ENCODE results near the gene STXBP5. TPM values are rescaled to one million over a fixed set of nuclear protein-coding genes. Genes with fewer than 3 reads are reported as not detected.

The STXBP5 gene
- total and polyA plus RNA-seq, 9 of the 15 experiments (the other 6 are each of a cell fraction or from before 2014, with no cell fraction given), result 23.3 to 172 (median 71.5) TPM

GRCh38 chr6:147217840-147218404 is 13.7 kb downstream of the STXBP5 start:
- Histone ChIP-seq H3K9me1 (ENCODE audit: control insufficient read depth, insufficient read depth, low read length) (no peaks in the 10 kb centered on the region), H3K79me2 (ENCODE audit: control insufficient read depth, insufficient read depth, low read length) (peaks cover 100% of the 10 kb centered on the region), H2AFZ (ENCODE audit: low read depth, low read length) (no peak overlapping the region), H4K20me1 (replicated peaks; ENCODE audit: control insufficient read depth, insufficient read depth, low read length) (no peaks in the 10 kb centered on the region), H3K4me1 (replicated peaks in 1 of 2; ENCODE audit: control insufficient read depth in 2 of 2, insufficient read depth in 2 of 2, low read length in 2 of 2) (peaks cover 4 to 45% of the 10 kb centered on the region in 2 experiments; a peak in 3 of 5 replicates), H3K27ac (ENCODE audit: extremely low read depth, low read depth, low read length) (peak overlapping the region; percentile 33; the same call in 1 of the 3 replicates), H3K4me3 (no peak overlapping the region), H3K4me2 (ENCODE audit: insufficient read depth, low read length) (no peak overlapping the region), H3K27me3 (ENCODE audit: control insufficient read depth in 2 of 2, insufficient read depth in 2 of 2, low read length in 2 of 2) (no peaks in the 10 kb centered on the region), H3K9me3 (replicated peaks; ENCODE audit: control insufficient read depth, insufficient read depth, low read depth, low read length) (no peaks in the 10 kb centered on the region), H3K9ac (ENCODE audit: insufficient read depth in 1 of 2, low read depth in 2 of 2, low read length in 2 of 2) (no peak overlapping the region), H3K36me3 (ENCODE audit: control insufficient read depth, insufficient read depth, low read length) (peaks cover 92% of the 10 kb centered on the region)
- 26% methylated on average over 2 of the region's 2 CpGs for whole genome bisulfite sequencing (ENCODE audit: insufficient coverage, low coverage, missing lambda C conversion rate)
- ATAC-seq (peak; percentile 18), DNase-seq (ENCODE audit: extremely low read depth in 1 of 4, low spot score in 3 of 4) (no peak), FAIRE-seq (no peak)
- CTCF ChIA-PET (ENCODE audit: low intra/inter-chr PET ratio), result no interaction called here
- POLR2A ChIA-PET, result interaction anchor here (1.4 to 1.6 kb wide), 3 partner anchors 305 to 341 kb away, joined by 3 to 4 read pairs (median 3); no protein-coding TSS in a partner anchor
- in situ Hi-C loops (cut with MboI), result loop anchor here (25.0 kb wide), 1 partner anchor 331 kb away; no protein-coding TSS in a partner anchor
- BruUV-seq (replicated peaks), result no TSS peak
- intact Hi-C loops (cut with micrococcal nuclease), result no loop called here
- TF ChIP-seq CTCF (IDR thresholded peaks at IDR 0.05 in 2 of 3, conservative IDR thresholded peaks at IDR 0.05 in 1 of 3; ENCODE audit: insufficient read depth in 2 of 3, low read depth in 1 of 3, low read length in 3 of 3) (no peak), HLTF (IDR thresholded peaks at IDR 0.05) (no peak), EZH2 (IDR thresholded peaks at IDR 0.05; ENCODE audit: borderline replicate concordance, low read depth, low read length) (no peak), ARHGAP35 (IDR thresholded peaks at IDR 0.05; ENCODE audit: partially characterized antibody) (no peak), TEAD2 (tag; IDR thresholded peaks at IDR 0.05) (no peak), SMARCB1 (IDR thresholded peaks at IDR 0.05; ENCODE audit: insufficient read length, low read depth) (no peak), TOE1 (IDR thresholded peaks at IDR 0.05; ENCODE audit: borderline replicate concordance) (no peak), TOE1 (CRISPR knock-in tag; IDR thresholded peaks at IDR 0.05; ENCODE audit: borderline replicate concordance, low read depth) (no peak), THAP7 (CRISPR knock-in tag; IDR thresholded peaks at IDR 0.05) (no peak), FOXJ2 (tag; IDR thresholded peaks at IDR 0.05) (no peak), ZNF224 (CRISPR knock-in tag; IDR thresholded peaks at IDR 0.05) (no peak), ELF2 (CRISPR knock-in tag; IDR thresholded peaks at IDR 0.05) (0 out of 2 replicates have a peak, but pooled peaks have one; percentile 23), SMARCA5 (IDR thresholded peaks at IDR 0.05) (no peak), ZNF12 (CRISPR knock-in tag; IDR thresholded peaks at IDR 0.05) (no peak), TCF15 (CRISPR knock-in tag; IDR thresholded peaks at IDR 0.05) (no peak), YBX1 (IDR thresholded peaks at IDR 0.05) (no peak)
- TF ChIP-seq, protein P1, sequence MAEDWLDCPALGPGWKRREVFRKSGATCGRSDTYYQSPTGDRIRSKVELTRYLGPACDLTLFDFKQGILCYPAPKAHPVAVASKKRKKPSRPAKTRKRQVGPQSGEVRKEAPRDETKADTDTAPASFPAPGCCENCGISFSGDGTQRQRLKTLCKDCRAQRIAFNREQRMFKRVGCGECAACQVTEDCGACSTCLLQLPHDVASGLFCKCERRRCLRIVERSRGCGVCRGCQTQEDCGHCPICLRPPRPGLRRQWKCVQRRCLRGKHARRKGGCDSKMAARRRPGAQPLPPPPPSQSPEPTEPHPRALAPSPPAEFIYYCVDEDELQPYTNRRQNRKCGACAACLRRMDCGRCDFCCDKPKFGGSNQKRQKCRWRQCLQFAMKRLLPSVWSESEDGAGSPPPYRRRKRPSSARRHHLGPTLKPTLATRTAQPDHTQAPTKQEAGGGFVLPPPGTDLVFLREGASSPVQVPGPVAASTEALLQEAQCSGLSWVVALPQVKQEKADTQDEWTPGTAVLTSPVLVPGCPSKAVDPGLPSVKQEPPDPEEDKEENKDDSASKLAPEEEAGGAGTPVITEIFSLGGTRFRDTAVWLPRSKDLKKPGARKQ (CRISPR knock-in tag; IDR thresholded peaks at IDR 0.05), result no peak
- TF ChIP-seq, protein P2, sequence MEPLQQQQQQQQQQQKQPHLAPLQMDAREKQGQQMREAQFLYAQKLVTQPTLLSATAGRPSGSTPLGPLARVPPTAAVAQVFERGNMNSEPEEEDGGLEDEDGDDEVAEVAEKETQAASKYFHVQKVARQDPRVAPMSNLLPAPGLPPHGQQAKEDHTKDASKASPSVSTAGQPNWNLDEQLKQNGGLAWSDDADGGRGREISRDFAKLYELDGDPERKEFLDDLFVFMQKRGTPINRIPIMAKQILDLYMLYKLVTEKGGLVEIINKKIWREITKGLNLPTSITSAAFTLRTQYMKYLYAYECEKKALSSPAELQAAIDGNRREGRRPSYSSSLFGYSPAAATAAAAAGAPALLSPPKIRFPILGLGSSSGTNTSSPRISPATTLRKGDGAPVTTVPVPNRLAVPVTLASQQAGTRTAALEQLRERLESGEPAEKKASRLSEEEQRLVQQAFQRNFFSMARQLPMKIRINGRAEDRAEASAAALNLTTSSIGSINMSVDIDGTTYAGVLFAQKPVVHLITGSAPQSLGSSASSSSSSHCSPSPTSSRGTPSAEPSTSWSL (CRISPR knock-in tag; IDR thresholded peaks at IDR 0.05; ENCODE audit: borderline replicate concordance), result no peak

Data from K562 (cell line).